HepG2 (cell line): ENCODE measurements around the gene UNC79.

Source experiments
- CENPBD1 ChIP-seq: sonication (generic); formaldehyde crosslinking; IDR thresholded peaks from 2 replicates; pipeline ENCODE4 v1.8.0; 2022; ENCODE audit warnings: missing genetic modification reagents, low read depth, mild to moderate bottlenecking, borderline replicate concordance
- CTCF ChIP-seq: sonication (generic); formaldehyde crosslinking; IDR thresholded peaks from 2 replicates; pipeline ENCODE4 v1.5.0; 2020; ENCODE audit warnings: mild to moderate bottlenecking, missing genetic modification reagents, moderate library complexity
- HDAC1 ChIP-seq: sonication (generic); formaldehyde crosslinking; IDR thresholded peaks from 2 replicates; pipeline ENCODE4 v1.5.1; 2020; ENCODE audit warnings: mild to moderate bottlenecking, missing genetic modification reagents
- JUN ChIP-seq: sonication (generic); formaldehyde crosslinking; IDR thresholded peaks from 2 replicates; pipeline ENCODE4 v1.4.0; 2020; ENCODE audit warnings: mild to moderate bottlenecking, missing genetic modification reagents

GRCh38 chr14:93564918-93565317, 134.2 kb downstream of the UNC79 start:
- no peak for TF ChIP-seq CTCF (CRISPR knock-in tag)
- TF ChIP-seq JUN (CRISPR knock-in tag): no peak
- TF ChIP-seq HDAC1 (CRISPR knock-in tag): no peak
- no peak for TF ChIP-seq CENPBD1
